GM20431 (cell line): ENCODE measurements around the gene LSM4.

ENCODE experiments used
- in situ Hi-C: fragments of 300-500 bp; cut with MseI, MboI; formaldehyde crosslinking; loops from one replicate; pipeline ENCODE4 v1.15.0; 2020; ENCODE audit warnings: low sequenced_read_pairs; ENCODE audit not compliant: unreplicated experiment

Gene LSM4

DNA sequence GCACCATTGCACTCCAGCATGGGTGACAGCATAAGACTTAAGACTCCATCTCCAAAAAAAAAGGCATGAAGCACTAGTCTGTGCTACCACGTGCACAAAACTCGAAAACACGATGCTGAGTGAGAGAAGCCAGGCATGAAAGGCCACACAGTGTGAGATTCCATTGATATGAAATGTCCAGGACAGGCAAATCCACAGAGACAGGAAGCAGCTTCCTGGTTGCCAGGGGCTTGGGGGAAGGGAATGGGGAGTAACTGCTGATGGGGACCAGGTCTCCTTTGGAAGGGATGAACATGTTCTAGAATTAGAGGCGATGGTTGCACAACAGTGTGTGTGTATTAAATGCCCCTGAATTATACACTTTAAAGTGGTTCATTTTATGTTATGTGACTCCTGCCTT, 25.6 kb downstream of the LSM4 start:
- in situ Hi-C loops = no loop called here

DNA sequence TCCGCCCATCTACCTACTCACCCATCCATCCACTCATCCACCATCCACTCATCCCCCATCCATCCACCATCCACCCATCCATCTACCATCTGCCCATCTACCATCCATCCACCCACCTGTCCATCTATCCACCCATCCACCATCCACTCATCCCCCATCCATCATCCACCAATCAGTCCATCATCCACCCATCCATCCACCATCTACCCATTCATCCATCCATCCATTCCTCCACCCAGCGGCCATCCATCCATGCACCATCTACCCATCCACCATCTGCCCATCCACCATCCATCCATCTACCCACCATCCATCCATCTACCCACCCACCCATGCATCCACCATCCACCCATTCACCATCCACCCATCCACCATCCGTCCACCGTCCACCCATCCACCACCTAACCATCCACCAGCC, 27.8 kb downstream of the LSM4 start:
- in situ Hi-C loops = no loop called here

DNA sequence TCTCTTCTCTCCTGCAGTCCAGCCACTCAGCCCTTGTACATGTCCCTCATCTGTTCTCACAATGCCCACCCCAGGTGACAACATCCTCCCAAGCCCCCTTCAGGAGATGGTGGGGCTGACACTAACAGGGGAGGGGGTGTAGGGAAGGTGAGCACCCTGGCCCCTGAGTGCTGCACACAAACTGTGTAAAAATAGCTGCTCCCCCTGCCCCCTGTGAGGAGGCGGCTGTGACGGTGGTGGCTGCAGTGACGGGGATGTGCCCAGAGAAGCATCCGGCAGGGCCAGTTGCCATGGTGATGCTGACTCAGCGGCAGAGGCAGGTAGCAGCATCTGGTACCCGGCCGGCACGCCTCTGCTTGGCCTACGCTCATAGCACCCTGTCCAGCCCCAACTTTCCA, 28.4 kb downstream of the LSM4 start:
- in situ Hi-C loops = no loop called here

DNA sequence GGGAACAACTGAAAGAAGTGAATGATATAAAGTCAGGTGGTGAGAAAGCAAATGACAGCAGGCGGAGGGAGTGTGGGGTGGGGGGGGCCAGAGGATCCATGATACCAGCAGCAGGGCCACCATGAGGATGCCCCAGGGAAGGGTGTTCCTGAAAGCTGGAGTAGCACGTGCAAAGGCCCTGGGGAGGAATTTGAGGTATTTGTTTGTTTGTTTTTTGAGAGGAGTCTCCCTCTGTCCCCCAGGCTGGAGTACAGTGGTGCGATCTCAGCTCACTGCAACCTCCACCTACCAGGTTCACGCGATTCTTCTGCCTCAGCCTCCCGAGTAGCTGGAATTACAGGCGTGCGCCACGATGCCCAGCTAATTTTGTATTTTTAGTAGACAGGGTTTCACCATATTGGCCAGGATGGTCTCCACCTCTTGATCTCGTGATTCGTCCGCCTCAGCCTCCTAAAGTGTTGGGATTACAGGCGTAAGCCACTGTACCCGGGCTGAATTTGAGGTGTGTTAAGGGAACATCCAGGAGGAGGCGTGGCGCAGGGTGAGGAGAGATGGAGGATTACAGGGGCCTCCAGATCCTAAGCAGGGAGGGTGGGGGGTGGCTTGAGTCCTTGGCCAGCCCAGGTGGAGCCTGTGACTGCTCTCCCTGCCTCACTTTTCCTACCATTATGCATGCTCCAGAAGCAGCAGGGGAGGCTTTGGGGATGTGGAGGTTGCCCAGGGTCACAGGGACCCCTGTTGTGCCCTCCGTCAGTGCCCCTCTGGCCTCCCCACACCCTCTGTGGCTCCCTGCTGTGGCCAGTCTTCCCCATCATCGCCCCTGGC, 29.0 kb downstream of the LSM4 start:
- in situ Hi-C loops = no loop called here

DNA sequence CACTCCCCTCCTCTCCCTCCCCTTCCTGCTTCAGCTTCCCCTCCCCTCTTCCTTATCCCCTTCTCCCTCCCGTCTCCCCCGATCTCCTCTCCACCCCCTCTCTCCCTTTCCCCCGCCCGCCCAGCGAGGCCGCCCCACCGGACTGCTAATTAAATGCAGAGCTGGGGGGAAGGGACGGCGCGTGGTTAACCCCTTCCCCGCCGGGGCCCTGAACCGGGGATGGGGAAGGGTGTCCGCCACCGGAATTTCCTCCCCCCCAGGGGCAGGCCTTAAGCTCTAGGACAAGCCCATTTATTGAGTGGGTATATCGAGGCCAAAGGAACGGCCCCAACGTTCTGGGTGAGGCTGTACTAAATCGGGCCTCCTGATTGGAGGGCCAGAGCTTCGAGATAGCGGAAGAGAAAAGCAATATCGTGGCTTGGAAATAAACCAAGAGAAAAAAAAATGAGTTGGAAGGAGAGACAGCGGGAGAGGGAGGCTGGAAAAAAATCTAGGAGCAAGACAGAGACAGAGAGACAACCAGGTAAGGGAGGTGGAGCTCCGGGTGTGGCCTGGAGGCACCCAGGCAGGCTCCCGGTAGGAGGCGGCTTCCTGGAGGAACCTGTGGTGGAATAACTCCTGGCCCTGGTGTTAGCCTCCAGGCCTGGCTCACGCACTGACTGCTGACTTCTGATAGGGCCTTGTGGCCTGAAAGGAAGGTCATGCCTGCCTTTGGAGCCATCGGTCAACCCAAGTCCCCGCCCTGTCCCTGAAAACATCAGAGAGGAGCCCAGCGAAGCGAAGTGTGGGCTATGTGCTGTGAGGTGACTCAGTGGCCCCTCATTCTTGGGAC, 29.9 kb downstream of the LSM4 start:
- in situ Hi-C loops = no loop called here

DNA sequence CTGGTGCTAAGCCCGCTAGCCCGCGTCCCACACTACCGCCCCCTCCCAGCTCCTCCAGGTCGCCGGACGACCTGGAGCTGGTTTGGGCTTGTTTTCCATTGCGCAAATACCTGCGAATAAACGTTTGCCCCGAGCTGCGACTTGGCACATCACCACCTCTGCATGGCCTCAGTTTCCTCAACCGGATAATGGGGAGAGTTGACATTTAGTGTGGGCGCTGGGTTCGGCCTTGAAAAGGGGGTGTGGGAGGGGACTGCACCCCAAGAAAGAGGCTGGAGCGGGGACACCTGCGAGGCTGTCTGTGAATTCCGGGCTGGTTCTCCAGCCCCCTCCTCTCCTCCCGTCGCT, 30.4 kb downstream of the LSM4 start:
- in situ Hi-C loops = no loop called here

DNA sequence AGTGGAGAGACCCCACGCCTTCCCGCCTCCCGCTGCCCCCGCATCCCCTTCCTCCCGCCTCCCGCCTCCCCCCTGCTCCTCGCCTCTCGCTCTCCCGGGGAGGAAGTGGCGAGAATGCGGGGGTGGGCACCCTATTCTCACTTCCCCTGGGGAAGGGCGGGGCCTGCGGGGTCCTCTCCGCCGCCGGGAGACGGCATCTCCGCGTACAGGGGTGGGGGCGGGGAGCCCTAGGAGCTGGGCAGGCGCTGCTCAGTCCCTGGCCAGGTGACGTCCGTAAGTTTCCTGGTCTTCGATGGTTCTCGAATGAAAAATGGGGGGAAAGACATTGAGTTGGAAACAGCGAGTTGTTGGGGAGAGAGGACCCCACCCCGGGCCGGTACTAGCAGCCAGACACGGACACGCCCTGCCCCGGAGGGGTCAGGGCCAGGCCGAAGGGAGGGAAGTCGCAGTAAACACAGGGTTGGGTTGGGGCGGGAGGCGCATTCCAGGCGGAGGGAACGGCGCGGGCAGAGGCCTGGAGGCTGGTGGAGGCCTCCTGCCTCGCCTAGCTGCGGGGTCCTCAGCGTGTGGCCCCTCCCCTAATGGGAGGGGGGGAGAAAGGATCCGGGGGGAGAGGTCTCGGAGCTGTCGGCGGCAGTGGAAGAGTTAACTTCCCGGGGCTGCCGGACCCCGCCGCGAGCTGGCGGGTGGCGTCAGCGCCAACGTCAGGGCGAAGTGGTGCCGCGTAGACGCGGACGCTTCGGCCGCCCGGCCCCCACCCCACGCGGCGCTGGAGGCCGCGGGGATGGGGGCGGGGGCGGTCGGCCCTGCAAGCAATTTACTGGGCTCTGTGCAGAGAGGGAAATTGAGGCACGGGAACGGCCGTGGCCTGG, 31.1 kb downstream of the LSM4 start:
- in situ Hi-C loops = no loop called here

DNA sequence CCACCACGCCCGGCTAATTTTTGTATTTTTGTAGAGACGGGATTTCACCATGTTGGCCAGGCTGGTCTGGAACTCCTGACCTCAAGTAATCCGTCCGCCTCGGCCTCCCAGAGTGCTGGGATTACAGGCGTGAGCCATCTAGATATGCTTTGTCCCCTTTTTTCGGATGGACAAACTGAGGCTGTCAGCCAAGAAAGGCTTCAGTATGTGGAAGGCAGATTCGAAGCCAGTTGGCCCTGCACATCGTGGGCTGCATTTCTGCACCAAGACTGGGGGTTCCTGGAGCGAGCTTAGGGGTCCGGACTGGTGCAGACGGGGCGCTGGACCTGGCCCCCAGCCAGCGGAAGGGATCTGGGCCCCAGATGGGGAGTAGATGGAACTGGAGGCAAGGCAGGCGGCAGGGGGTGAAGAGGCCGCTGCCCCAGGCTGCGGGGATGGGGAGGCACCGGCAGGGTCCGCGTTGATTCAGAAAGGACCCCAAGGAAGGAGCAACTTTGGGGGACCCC, 31.8 kb downstream of the LSM4 start:
- in situ Hi-C loops = no loop called here

DNA sequence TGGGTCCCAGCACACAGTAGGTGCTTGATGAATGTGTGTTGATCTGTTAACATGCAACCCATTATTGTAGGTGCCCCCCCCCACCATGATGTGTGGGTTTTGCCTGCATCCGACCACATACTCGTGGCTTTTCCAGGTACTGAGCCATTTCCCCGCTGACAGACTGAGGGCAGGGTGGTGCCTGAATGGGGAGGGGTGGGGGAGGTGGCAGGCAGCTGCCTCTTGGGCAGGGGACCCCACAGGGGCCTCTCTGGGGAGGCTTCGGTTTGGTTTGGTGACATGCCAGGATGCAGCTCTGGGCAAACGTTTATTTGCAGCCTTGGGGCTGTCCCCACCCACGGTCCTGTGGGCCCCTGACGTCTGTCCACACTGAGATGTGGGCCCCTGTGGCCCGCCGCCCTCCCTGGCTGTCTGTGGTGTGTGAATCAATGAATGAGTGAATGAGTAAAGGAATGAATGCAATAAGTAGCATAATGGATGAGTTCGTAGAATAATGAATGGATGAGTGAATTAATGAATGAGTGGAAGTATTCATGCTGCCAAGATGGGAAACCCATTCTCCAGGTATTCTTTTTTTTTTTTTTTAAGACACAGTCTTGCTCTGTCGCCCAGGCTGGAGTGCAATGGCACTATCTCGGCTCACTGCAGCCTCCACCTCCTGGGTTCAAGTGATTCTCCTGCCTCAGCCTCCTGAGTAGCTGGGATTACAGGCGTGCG, 32.4 kb downstream of the LSM4 start:
- in situ Hi-C loops = no loop called here

DNA sequence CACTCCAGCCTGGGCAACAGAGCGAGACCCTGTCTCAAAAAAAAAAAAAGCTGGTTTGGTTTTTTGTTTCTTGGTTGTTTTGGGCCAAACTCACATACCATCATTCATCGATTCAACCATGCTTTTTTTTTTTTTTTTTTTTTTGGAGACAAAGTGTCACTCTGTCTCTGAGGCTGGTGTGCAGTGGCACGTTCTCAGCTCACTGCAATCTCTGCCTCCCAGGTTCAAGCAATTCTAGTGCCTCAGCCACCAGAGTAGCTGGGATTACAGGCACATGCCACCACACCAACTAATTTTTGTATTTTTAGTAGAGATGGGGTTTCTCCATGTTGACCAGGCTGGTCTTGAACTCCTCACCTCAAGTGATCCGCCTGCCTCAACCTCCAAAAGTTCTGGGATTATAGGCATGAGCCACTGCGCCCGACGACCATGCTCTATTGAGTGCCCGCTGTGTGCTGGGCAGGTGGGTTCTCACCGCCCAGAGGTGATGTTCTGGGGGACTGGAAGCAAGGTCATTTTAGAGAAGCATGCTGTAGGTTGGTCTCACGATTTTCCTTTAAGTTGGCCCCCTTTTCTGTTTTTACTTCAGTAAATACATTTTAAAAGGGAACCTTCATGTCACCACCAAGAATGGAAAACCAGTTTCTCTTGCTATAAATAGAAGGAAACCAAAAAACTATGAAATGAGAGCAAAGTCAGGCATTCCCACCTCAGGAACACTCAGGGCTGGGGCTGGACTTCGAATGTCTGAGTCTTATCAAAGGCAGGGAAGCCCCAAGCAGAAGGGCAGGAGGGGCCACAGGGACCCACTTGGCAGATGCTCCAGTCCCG, 33.2 kb downstream of the LSM4 start:
- in situ Hi-C loops = no loop called here

DNA sequence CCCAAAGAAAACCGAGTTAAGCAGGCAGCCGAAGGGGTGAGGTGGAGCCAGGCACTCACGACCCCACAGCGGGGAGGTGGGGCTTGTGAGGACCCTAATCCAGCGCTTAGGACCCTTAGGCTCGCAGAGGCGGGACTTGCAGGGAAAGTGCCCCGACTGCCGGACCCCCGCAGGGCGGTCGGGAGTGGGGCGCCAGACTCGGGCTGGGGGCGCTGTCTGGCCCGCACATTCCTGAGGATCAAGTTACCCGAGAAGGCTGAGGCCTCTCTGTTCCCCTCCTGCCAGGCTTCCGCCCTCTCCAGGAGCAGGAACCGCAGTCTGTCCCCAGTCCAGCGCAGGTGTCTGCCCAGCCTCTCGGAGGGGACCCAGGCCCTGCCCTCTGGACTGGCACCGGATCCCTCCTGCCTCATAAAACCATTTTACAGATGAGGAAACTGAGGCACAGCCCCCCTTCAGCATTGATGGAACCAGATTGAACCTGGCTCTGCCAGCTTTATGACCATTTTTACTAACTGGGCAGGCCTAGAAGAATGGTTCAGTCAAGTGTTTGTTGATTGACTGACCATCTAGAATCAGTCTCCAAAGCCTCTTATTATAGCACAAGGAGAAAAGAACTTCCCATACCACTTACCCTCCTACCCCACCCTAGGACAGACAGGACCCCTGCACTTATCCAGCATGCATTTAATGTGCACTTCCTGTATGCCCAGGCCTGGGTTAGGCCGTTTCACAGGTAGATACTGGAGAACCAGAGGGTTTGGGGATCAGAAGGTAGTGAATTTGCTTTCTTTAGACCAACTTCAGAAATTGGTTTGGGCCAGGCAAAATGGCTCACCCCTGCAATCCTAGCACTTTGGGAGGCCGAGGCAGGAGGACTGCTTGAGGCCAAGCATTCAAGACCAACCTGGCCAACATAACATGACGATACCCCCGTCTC, 34.8 kb downstream of the LSM4 start:
- in situ Hi-C loops = no loop called here

DNA sequence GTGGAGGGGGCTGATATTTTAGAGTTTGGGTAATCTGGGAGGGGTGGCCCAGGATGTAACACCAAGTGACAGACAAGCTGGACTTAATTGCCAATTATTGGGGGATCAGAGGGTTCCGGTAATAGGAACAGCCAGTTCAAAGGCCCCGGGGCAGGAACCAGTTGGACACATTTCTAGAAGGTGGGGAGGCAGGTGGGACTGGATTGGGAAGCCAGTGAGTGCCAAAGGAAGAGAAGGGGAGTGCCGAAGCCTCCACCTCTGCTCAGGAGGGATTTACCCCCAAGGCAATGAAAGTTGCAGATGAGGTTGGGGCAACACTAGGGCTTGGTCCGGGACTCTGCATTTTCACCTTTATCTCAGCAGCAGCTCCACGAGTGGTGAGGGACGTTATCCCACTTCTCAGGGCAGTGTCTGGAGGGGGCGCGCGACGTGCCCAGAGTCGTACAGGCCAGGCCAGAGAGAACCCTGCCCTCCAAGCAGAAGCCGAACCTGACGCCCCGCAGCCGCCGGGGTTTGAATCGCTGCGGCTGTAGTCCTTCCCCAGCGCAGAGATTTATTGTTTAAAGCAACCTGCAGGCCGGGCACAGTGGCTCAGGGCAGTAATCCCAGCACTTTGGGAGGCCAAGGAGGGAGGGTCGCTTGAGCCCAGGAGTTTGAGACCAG, 35.8 kb downstream of the LSM4 start:
- in situ Hi-C loops = no loop called here

DNA sequence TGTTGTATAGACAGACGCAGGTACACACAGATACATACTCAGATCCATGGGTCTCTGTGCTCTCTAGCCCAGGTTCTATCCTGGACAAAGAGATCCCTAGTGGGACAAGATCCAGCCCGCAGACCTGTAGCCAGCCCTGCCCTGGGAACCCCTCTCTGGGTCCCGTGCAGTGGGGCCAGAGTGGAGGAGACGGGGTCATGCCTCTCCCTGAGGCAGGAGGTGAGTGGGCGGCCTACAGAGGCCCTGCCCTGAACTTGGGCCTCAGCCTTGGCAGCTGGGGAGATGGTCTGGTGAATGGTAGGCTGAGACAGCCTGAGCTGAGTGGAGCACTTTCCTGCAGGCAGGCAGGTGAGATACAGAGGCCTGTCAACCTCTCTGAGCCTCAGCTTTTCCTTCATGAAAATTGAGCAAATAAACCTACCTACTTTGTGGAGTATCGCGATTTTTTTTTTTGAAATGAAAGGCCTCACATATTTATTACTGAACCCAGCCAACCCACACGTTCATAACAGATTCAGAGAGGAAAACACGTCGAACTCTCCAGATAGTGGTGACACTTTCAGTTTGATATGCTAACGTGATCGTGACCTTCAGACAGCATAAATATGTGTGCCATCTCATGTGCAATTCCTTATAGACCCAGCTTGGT, 38.0 kb downstream of the LSM4 start:
- in situ Hi-C loops = no loop called here

DNA sequence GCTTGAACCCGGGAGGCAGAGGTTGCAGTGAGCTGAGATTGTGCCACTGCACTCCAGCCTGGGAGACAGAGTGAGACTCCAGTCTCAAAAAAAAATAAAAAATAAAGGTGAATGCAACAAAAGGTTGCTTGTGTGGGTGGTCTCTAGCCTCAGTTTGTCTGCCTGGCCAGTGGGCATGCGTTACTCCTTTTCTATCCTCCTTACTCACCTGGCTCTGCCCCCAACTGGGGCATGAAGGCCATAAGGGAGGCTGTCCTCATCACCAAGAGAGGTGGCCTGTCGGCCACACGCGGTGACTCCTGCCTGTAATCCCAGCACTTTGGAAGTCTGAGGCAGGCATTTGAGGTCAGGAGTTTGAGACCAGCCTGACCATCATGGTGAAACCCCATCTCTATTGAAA, 39.5 kb downstream of the LSM4 start:
- in situ Hi-C loops = no loop called here

DNA sequence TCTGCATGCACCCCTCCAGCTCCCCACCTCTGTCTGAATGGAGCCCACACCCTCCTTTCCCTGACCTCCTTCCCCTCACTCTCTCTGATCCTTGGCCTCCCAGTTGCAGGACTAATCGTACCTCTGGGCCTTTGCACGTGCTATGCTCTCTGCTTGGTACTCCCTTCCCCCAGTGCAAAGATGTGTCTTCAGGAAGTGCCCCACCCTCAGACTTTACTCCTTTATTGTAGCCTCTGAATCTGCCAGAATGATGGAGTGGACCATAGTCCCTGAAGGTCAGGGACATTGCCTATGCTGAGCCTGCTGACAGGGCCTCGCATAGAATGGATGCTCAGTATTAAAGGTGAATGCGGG, 40.1 kb downstream of the LSM4 start:
- in situ Hi-C loops = no loop called here

DNA sequence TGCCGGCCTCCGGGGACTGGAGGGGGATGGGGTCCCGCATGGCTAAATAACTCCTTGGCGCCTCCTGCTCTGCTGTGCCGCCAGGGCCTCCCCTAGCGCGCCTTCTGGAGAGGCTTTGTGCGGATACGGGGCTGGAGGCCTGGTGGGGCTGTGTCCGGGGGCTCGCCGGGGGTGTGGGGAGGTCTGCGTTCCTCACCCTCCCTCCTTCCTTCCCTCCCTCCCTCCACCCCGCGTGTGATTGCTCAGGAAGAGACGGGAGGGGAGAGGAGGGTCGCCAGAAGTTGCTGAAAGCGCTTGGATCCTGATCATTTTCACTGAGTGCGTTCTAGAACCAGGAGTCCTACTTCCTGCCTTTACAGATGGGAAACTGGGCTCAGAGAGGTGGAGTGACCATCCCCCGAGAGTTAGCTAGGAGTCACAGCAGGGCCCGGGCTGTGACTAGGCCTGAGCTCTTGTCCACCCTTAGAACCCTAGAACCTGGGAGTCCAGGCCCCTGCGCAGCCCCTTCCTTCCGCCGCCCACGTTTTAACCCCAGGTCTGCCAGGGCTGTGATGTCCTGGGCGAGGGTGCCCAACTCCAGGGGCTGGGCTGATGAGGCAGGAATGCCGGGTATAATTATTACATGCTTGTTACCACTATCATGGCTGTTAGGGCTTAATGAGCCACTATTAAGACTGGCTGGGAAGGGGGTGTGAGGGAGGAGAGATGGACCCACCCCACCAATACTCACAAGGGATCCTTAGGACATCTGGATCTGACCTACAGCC, 40.7 kb downstream of the LSM4 start:
- in situ Hi-C loops = no loop called here
